Skeletal muscle satellite cell (primary cell): ENCODE data around the gene PDSS2.

Experiments used
- H3K27me3 ChIP-seq: 2 replicates; pipeline ENCODE4 v1.7.0; 2013; ENCODE audit warnings: low read length; ENCODE audit not compliant: control insufficient read depth, insufficient read depth
- H3K36me3 ChIP-seq: 2 replicates; pipeline ENCODE4 v1.7.0; 2013; ENCODE audit warnings: mild to moderate bottlenecking, control low read depth, low read length; ENCODE audit not compliant: insufficient read depth
- H3K4me1 ChIP-seq: 2 replicates; pipeline ENCODE4 v1.7.0; 2013; ENCODE audit warnings: low read length; ENCODE audit not compliant: control insufficient read depth, insufficient read depth
- H3K4me2 ChIP-seq: 2 replicates; pipeline ENCODE4 v1.7.0; 2013; ENCODE audit warnings: mild to moderate bottlenecking, low read length
- H3K4me3 ChIP-seq: 2 replicates; pipeline ENCODE4 v1.7.0; 2013; ENCODE audit warnings: low read length
- H3K9ac ChIP-seq: 2 replicates; pipeline ENCODE4 v1.7.0; 2013; ENCODE audit warnings: mild to moderate bottlenecking, low read depth, low read length, moderate library complexity
- H3K9me3 ChIP-seq: replicated peaks from 2 replicates; pipeline ENCODE4 v1.7.0; 2013; ENCODE audit warnings: mild to moderate bottlenecking, control low read depth, low read length

PDSS2 gene

GRCh38 chr6:107221519-107221918 lies 237.8 kb downstream of the PDSS2 start:
- no peaks in the 10 kb centered on the region for H3K36me3 ChIP-seq
- H3K9ac ChIP-seq = no peak overlapping the region
- no peaks in the 10 kb centered on the region for H3K4me1 ChIP-seq
- no peak overlapping the region for H3K4me2 ChIP-seq
- H3K9me3 ChIP-seq = no peaks in the 10 kb centered on the region
- H3K27me3 ChIP-seq = no peaks in the 10 kb centered on the region
- no peak overlapping the region for H3K4me3 ChIP-seq

- Histone ChIP-seq H3K9me3 (no peaks in the 10 kb centered on the region), H3K9ac (no peak overlapping the region), H3K27me3 (no peaks in the 10 kb centered on the region), H3K4me1 (no peaks in the 10 kb centered on the region), H3K4me3 (no peak overlapping the region), H3K36me3 (no peaks in the 10 kb centered on the region), H3K4me2 (no peak overlapping the region)
These were observed 239.5 kb downstream of the PDSS2 start for GRCh38 chr6:107219851-107220250.

DNA sequence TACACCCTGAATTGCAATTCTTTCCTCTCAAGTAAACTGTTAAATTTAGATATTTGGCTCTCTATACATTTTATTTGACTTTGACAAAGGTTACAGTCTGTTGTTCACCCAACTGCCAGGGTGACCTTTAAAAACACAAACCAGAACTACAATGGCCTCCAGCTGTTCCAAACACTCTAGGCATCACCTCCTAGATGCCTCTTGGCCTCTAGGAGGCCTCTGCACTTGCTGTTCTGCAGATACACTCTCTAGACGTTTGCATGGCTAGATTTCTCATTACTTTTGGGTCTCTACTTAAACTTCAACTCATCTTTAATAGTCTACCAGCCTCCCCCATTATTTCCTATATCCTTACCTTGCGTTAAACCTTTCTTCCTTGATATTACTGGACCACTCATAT lies 241.2 kb downstream of the PDSS2 start:
- H3K4me1 ChIP-seq = no peaks in the 10 kb centered on the region
- H3K9me3 ChIP-seq = no peaks in the 10 kb centered on the region
- no peak overlapping the region for H3K9ac ChIP-seq
- no peak overlapping the region for H3K4me3 ChIP-seq
- H3K4me2 ChIP-seq = no peak overlapping the region
- no peaks in the 10 kb centered on the region for H3K36me3 ChIP-seq
- H3K27me3 ChIP-seq = no peaks in the 10 kb centered on the region

- Histone ChIP-seq H3K27me3 (no peaks in the 10 kb centered on the region), H3K4me3 (no peak overlapping the region), H3K4me2 (no peak overlapping the region), H3K9ac (no peak overlapping the region), H3K4me1 (no peaks in the 10 kb centered on the region), H3K36me3 (no peaks in the 10 kb centered on the region), H3K9me3 (no peaks in the 10 kb centered on the region)
These were observed 242.1 kb downstream of the PDSS2 start for GRCh38 chr6:107217248-107217647.

GRCh38 chr6:107216197-107216933 lies 243.0 kb downstream of the PDSS2 start:
- Histone ChIP-seq H3K4me2 (no peak overlapping the region), H3K36me3 (no peaks in the 10 kb centered on the region), H3K4me1 (no peaks in the 10 kb centered on the region), H3K9me3 (no peaks in the 10 kb centered on the region), H3K9ac (no peak overlapping the region), H3K27me3 (no peaks in the 10 kb centered on the region), H3K4me3 (no peak overlapping the region)

DNA sequence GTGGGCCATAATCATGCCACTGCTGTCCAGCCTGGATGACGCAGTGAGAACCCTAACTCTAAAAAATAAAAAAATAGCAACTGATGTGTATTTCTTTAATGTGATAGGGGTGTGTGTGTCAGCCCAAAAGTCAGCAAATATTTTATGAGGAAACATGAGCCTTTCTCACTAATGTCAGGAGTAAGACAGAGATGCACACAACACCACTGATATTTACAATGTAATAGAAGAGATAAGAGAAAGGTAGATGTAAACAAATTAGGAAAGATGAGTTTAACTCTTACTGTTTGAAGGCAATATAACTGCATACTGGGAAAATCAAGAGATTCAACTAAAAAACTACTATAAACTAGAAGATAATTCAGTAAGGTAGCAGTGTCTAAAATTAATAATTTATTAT lies 244.0 kb downstream of the PDSS2 start:
- H3K27me3 ChIP-seq = no peaks in the 10 kb centered on the region
- no peaks in the 10 kb centered on the region for H3K4me1 ChIP-seq
- H3K9me3 ChIP-seq = no peaks in the 10 kb centered on the region
- no peak overlapping the region for H3K4me2 ChIP-seq
- no peaks in the 10 kb centered on the region for H3K36me3 ChIP-seq
- H3K4me3 ChIP-seq = no peak overlapping the region
- H3K9ac ChIP-seq = no peak overlapping the region

- no peaks in the 10 kb centered on the region for H3K9me3 ChIP-seq
- H3K4me2 ChIP-seq = no peak overlapping the region
- H3K4me1 ChIP-seq = no peaks in the 10 kb centered on the region
- H3K36me3 ChIP-seq = no peaks in the 10 kb centered on the region
- no peak overlapping the region for H3K9ac ChIP-seq
- H3K4me3 ChIP-seq = no peak overlapping the region
- no peaks in the 10 kb centered on the region for H3K27me3 ChIP-seq
These were observed 244.7 kb downstream of the PDSS2 start for GRCh38 chr6:107214655-107215054.

DNA sequence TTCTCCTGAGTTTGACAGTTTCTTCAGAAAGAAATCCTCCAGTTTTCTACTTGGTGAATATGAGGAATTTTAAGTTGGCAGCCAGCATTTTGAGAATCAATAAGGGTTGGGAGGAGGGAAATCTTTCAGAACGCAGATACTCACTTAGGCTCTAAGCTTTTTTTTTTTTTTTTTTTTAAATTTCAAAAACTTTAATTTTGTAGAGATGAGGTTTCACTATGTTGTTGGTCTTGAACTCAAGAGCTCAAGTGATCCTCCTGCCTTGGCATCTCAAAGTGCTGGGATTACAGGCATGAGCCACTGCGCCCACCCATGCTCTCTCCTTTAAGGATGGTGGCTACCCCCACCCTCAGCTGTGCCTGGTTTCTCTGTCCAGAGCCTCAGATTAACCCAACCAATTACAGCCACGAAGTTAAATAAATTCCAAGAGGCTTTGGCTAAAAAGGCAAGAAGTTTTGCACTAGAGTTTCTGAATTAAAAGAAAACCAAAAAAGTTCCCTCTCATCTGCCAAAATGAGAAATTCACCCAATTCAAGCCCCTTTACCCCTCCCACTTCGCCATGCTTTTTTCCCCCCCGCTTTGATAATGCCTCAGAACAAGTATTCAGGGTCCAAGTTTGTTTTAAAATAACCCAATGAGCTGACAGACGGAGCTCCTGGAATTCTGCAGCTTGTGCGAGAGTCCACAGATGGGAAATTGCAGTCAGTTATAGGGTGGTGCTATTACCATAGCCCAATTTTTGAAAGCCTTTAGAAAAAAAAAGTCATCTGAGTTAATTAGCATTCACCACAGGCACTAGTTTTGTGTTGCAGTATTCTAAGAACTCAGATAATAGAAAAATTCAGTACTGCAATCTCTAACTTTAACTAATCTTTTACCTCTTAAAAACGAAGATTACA lies 249.7 kb downstream of the PDSS2 start:
- H3K9ac ChIP-seq = no peak overlapping the region
- no peaks in the 10 kb centered on the region for H3K9me3 ChIP-seq
- no peaks in the 10 kb centered on the region for H3K36me3 ChIP-seq
- no peaks in the 10 kb centered on the region for H3K27me3 ChIP-seq
- no peak overlapping the region for H3K4me3 ChIP-seq
- H3K4me1 ChIP-seq = no peaks in the 10 kb centered on the region
- H3K4me2 ChIP-seq = no peak overlapping the region

GRCh38 chr6:107207251-107207873 lies 252.0 kb downstream of the PDSS2 start:
- H3K27me3 ChIP-seq = no peaks in the 10 kb centered on the region

DNA sequence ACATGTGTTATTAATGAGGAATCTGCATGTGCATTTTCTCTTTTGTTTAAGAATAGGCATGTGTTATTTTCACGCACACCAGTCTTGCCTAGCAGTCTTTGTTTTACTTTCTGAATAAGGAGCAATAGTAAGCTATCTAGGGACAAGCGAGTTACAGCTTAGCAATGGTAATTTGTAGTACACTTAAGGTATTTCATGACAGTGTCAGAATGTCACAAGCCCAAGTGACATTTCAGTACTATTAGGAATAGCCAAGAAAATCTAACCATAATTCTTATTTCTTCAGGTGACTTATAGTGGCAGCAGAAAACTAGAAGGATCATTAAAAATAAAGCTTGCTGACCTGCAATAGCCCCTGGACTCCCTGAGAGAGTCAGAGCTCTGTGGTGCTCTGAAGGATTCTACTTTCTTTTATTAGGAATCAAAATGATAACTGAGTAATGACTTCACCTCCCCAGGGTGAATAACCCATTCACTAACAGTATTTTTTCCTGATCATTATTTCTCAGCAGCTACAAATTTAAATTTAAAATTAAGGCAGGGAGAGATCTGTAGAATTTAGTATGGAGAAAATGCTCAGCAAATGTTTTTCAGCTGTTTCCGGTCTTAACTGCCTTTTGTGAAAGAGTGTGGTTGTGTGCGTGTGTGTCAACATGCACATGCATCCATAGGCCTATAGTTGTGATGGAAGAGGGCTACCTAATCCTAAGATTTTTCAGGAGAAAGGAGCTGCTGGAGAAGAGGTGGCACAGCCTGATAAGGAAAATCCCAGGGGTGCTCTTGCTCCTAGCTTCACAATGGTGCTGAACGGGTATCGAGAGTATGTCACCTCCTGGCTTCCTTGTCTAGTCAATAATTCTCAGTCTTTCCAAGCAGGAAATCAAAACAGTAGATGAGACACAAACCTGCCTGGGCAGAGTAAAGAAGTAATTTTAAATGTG lies 254.0 kb downstream of the PDSS2 start:
- no peaks in the 10 kb centered on the region for H3K36me3 ChIP-seq
- H3K4me2 ChIP-seq = no peak overlapping the region
- H3K27me3 ChIP-seq = no peaks in the 10 kb centered on the region
- H3K4me3 ChIP-seq = no peak overlapping the region
- H3K9ac ChIP-seq = no peak overlapping the region
- H3K9me3 ChIP-seq = no peaks in the 10 kb centered on the region
- H3K4me1 ChIP-seq = no peaks in the 10 kb centered on the region

More at GRCh38 chr6:107207251-107207873, 252.0 kb downstream of the PDSS2 start:
- Histone ChIP-seq H3K4me2 (no peak overlapping the region), H3K4me1 (no peaks in the 10 kb centered on the region), H3K36me3 (no peaks in the 10 kb centered on the region), H3K9me3 (no peaks in the 10 kb centered on the region), H3K4me3 (no peak overlapping the region), H3K9ac (no peak overlapping the region)
